Lower leg skin (tissue), 4 donors: ENCODE results near the gene SLC12A3. TPM values are rescaled to one million over a fixed set of nuclear protein-coding genes. Genes with fewer than 3 reads are reported as not detected.

Experiments used
- DNase-seq, 2 donors: peaks; one replicate each; pipeline ENCODE4 v3.0.0-alpha.2; 2019; ENCODE audit warnings: low spot score in 2 of 2
- H3K4me3 ChIP-seq: fragments of 200-600 bp; sonication (generic); 2 replicates; pipeline ENCODE4 v1.5.1; 2017; ENCODE audit warnings: mild to moderate bottlenecking, low read depth; ENCODE audit not compliant: poor library complexity, severe bottlenecking
- POLR2A ChIP-seq, 2 donors: fragments of 450-650 bp; IDR thresholded peaks; one replicate each; pipeline ENCODE4 v1.6.1; 2016 to 2017; ENCODE audit warnings: antibody characterized with exemption in 2 of 2, mild to moderate bottlenecking in 1 of 2, moderate library complexity in 1 of 2
- WGBS, 2 donors: methylation state at CpG; one replicate each; pipeline ENCODE4 v1.1.5; 2018; 5-methylcytosine and 5-hydroxymethylcytosine counted together
- intact Hi-C: fragments of 100-400 bp; cut with DNase I; formaldehyde crosslinking; loops from one replicate; pipeline ENCODE4 v1.15.0; 2023; ENCODE audit warnings: low total_unique reads
- total RNA-seq, 4 donors: library from RNA; depleted of rRNA; stranded (reverse); fragments of >200 nt; gene quantifications; one replicate each; pipeline ENCODE4 v1.1.0, GENCODE V29; 2016
- TF ChIP-seq, protein P1 (sequence below), 3 donors: fragments of 450-650 bp; IDR thresholded peaks; one replicate each; pipeline ENCODE4 v1.5.1; 2016; ENCODE audit warnings: antibody characterized with exemption in 3 of 3, mild to moderate bottlenecking in 3 of 3, moderate library complexity in 2 of 3

Gene SLC12A3
- not detected for total RNA-seq

- WGBS, 2 donors: 75 to 98% methylated on average over 7 to 11 of the region's 12 CpGs
- no peak within 1 kb of the TSS for H3K4me3 ChIP-seq
- no peak for DNase-seq
- no peak for TF ChIP-seq POLR2A (IDR thresholded peaks at IDR 0.05)
- intact Hi-C loops: loop anchor here (5.0 to 10.0 kb wide), 2 partner anchors 90 to 182 kb away; no protein-coding TSS in a partner anchor
These were observed at the start of gene SLC12A3 for GRCh38 chr16:56864960-56865359. SLC12A3 (plus strand) TSS chr16:56865207; CDS start chr16:56865236, 29 bp downstream.

GRCh38 chr16:56815721-56816120 is 49.3 kb upstream of the SLC12A3 start:
- DNase-seq: no peak
- H3K4me3 ChIP-seq: no peak overlapping the region
- intact Hi-C loops: no loop called here
- no peak for TF ChIP-seq POLR2A (IDR thresholded peaks at IDR 0.05)
- TF ChIP-seq, protein P1, sequence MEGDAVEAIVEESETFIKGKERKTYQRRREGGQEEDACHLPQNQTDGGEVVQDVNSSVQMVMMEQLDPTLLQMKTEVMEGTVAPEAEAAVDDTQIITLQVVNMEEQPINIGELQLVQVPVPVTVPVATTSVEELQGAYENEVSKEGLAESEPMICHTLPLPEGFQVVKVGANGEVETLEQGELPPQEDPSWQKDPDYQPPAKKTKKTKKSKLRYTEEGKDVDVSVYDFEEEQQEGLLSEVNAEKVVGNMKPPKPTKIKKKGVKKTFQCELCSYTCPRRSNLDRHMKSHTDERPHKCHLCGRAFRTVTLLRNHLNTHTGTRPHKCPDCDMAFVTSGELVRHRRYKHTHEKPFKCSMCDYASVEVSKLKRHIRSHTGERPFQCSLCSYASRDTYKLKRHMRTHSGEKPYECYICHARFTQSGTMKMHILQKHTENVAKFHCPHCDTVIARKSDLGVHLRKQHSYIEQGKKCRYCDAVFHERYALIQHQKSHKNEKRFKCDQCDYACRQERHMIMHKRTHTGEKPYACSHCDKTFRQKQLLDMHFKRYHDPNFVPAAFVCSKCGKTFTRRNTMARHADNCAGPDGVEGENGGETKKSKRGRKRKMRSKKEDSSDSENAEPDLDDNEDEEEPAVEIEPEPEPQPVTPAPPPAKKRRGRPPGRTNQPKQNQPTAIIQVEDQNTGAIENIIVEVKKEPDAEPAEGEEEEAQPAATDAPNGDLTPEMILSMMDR (IDR thresholded peaks at IDR 0.05): no peak

- TF ChIP-seq POLR2A (IDR thresholded peaks at IDR 0.05): no peak
- TF ChIP-seq, protein P1 (IDR thresholded peaks at IDR 0.05): no peak
- intact Hi-C loops: no loop called here
- DNase-seq: no peak
- no peak overlapping the region for H3K4me3 ChIP-seq
These were observed 48.0 kb upstream of the SLC12A3 start for GRCh38 chr16:56817056-56817455.

- DNase-seq: no peak
- TF ChIP-seq, protein P1 (IDR thresholded peaks at IDR 0.05): no peak
- no peak for TF ChIP-seq POLR2A (IDR thresholded peaks at IDR 0.05)
- no peak overlapping the region for H3K4me3 ChIP-seq
- 92 to 97% methylated on average over 1 of the region's 1 CpG for WGBS, 2 donors
- intact Hi-C loops: no loop called here
These were observed 47.1 kb upstream of the SLC12A3 start for GRCh38 chr16:56817938-56818337.

DNA sequence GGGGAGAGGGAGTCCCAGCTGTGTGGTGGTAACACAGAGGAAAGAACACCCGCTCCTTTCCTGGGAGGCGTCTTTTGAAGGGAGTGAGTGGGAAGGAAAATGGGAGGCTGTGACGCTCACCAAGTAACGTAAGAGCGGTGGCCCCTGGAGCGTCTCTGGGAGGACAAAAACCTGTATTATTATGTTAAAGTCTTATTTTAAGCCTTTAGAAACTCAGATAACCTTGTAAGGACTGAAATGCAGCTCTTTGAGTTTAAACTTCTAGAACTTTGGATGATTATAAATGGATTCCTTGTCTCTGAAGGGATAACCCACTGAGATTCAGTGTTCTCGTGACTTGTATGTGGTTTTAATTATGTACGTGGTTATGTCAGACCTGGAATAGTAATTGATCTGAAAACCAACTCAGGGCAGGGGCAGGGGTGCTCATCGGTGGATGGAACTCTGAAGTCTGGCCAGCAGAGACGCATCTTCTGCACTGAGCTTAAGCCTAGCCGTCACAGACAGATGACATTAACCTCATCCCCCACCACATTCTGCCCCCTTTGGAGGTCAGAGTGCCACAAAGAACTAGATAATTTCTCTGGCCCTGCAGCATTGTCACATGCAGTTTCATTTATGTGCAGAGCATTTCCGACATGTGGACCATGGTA is 41.8 kb upstream of the SLC12A3 start:
- intact Hi-C loops: no loop called here
- no peak for DNase-seq
- H3K4me3 ChIP-seq: no peak overlapping the region
- WGBS, 2 donors: 84 to 87% methylated on average over 12 of the region's 12 CpGs
- TF ChIP-seq, protein P1 (IDR thresholded peaks at IDR 0.05): no peak
- TF ChIP-seq POLR2A (IDR thresholded peaks at IDR 0.05): no peak

- DNase-seq: no peak
- TF ChIP-seq POLR2A (IDR thresholded peaks at IDR 0.05): no peak
- TF ChIP-seq, protein P1 (IDR thresholded peaks at IDR 0.05): no peak
- 56 to 61% methylated on average over 3 of the region's 3 CpGs for WGBS, 2 donors
- no peak overlapping the region for H3K4me3 ChIP-seq
- intact Hi-C loops: no loop called here
These were observed 40.7 kb upstream of the SLC12A3 start for GRCh38 chr16:56824331-56824730.
